A673 (cell line): ENCODE results near the gene STK33.

ENCODE experiments used
- CTCF ChIP-seq: fragments of 300-800, 200-600 bp; sonication (generic); conservative IDR thresholded peaks from 2 replicates; pipeline ENCODE4 v1.5.1; 2017; ENCODE audit warnings: low read depth, mild to moderate bottlenecking, antibody characterized with exemption, low read length, moderate library complexity, mixed read lengths
- EZH2 ChIP-seq: fragments of 200-600 bp; sonication (generic); IDR thresholded peaks from 2 replicates; pipeline ENCODE4 v1.6.1; 2017; ENCODE audit warnings: borderline replicate concordance, low read depth, mild to moderate bottlenecking, mixed read lengths, antibody characterized with exemption, low read length; ENCODE audit not compliant: poor library complexity, severe bottlenecking

- TF ChIP-seq CTCF (no peak), EZH2 (no peak)
Measured at GRCh38 chr11:8624698-8625097, 30.7 kb upstream of the STK33 start.
